ENCODE measurements around the gene PPM1B. TPM values are rescaled to one million over a fixed set of nuclear protein-coding genes. Genes with fewer than 3 reads are reported as not detected.

PPM1B gene
- total RNA-seq, 4 donors from 2014 or later: 14.9 to 53.8 (median 19.1) TPM

DNA sequence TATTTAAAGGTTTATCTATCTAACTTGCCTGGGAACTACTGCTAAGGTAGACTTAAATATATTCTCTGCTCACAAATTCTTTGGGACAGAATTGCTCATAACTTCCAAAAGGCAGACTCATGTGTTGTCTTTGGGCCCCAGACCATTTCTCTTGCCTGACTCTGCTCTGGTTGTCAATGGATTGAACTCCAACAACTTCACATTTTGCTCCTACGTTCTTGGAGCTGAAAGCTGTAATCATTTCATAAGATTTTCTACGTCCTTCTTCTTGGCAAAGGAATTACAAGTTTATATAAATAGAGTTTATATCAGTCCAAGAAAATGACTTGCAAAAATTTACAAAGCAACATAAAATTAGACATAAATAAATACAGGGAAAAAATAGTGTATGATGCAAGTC lies 32.9 kb upstream of the PPM1B start:
- TF ChIP-seq POLR2A (IDR thresholded peaks at IDR 0.05): no peak
- TF ChIP-seq, protein P1, sequence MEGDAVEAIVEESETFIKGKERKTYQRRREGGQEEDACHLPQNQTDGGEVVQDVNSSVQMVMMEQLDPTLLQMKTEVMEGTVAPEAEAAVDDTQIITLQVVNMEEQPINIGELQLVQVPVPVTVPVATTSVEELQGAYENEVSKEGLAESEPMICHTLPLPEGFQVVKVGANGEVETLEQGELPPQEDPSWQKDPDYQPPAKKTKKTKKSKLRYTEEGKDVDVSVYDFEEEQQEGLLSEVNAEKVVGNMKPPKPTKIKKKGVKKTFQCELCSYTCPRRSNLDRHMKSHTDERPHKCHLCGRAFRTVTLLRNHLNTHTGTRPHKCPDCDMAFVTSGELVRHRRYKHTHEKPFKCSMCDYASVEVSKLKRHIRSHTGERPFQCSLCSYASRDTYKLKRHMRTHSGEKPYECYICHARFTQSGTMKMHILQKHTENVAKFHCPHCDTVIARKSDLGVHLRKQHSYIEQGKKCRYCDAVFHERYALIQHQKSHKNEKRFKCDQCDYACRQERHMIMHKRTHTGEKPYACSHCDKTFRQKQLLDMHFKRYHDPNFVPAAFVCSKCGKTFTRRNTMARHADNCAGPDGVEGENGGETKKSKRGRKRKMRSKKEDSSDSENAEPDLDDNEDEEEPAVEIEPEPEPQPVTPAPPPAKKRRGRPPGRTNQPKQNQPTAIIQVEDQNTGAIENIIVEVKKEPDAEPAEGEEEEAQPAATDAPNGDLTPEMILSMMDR (IDR thresholded peaks at IDR 0.05): no peak
- Histone ChIP-seq H3K27me3 (no peaks in the 10 kb centered on the region), H3K36me3 (no peaks in the 10 kb centered on the region), H3K4me1 (peaks cover 0 to 5% (median 0%) of the 10 kb centered on the region in 3 donors), H3K9me3 (no peaks in the 10 kb centered on the region), H3K4me3 (no peak overlapping the region), H3K27ac (peak overlapping the region in 2 of 4 donors; percentile 2 to 15)
- intact Hi-C loops (cut with DNase I): no loop called here
- no peak for DNase-seq
- 46 to 47% methylated on average over 2 of the region's 2 CpGs for WGBS, 2 donors

DNA sequence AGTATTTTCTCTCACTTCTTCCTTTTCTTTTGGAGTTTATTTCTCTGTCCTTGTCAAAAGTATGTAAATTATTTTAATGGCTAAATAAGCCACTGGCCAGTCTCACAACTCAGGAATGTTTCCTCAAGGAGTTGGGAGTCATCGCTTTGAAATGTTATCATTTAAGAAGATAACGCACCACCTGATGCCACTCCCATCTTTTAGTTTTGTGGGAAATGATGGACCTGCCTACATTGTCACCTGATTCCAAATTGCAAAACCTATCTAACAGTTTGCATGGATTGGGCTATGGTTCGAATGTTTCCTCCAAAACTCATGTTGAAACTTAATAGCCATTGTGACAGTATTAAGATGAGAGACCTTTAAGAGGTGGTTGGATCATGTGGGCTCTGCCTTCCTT lies 32.4 kb upstream of the PPM1B start:
- 59 to 61% methylated on average over 3 of the region's 3 CpGs for WGBS, 2 donors
- Histone ChIP-seq H3K36me3 (no peaks in the 10 kb centered on the region), H3K4me3 (no peak overlapping the region), H3K4me1 (peaks cover 0 to 5% (median 0%) of the 10 kb centered on the region in 3 donors), H3K27me3 (no peaks in the 10 kb centered on the region), H3K27ac (peak overlapping the region in 1 of 4 donors; percentile 15), H3K9me3 (no peaks in the 10 kb centered on the region)
- no peak for DNase-seq
- no peak for TF ChIP-seq POLR2A (IDR thresholded peaks at IDR 0.05)
- TF ChIP-seq, protein P1 (IDR thresholded peaks at IDR 0.05): no peak
- intact Hi-C loops (cut with DNase I): no loop called here

DNA sequence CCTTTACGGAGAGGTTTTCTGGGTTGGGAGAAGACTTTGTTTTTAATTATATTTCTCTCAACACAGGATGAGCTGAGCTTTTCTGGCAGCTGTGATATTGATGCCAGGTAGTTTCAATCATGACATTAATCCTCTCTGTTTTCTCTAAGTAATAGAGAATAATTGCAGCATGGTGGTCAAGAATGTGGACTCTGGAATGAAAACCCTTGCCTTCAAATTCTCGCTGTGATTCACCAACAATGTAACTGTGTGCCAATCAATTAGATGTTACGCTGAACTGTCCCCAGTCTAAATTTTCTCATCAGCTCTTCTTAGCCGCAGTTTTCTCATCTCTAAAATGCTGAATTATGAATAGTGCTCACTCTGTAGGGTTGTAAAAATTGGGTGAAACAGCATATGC lies 31.6 kb upstream of the PPM1B start:
- Histone ChIP-seq H3K36me3 (no peaks in the 10 kb centered on the region), H3K27ac (no peak overlapping the region), H3K9me3 (no peaks in the 10 kb centered on the region), H3K4me1 (peaks cover 0 to 5% (median 0%) of the 10 kb centered on the region in 3 donors), H3K27me3 (no peaks in the 10 kb centered on the region), H3K4me3 (no peak overlapping the region)
- no peak for TF ChIP-seq POLR2A (IDR thresholded peaks at IDR 0.05)
- TF ChIP-seq, protein P1 (IDR thresholded peaks at IDR 0.05): no peak
- intact Hi-C loops (cut with DNase I): no loop called here
- no peak for DNase-seq
- 89 to 90% methylated on average over 4 of the region's 4 CpGs for WGBS, 2 donors

DNA sequence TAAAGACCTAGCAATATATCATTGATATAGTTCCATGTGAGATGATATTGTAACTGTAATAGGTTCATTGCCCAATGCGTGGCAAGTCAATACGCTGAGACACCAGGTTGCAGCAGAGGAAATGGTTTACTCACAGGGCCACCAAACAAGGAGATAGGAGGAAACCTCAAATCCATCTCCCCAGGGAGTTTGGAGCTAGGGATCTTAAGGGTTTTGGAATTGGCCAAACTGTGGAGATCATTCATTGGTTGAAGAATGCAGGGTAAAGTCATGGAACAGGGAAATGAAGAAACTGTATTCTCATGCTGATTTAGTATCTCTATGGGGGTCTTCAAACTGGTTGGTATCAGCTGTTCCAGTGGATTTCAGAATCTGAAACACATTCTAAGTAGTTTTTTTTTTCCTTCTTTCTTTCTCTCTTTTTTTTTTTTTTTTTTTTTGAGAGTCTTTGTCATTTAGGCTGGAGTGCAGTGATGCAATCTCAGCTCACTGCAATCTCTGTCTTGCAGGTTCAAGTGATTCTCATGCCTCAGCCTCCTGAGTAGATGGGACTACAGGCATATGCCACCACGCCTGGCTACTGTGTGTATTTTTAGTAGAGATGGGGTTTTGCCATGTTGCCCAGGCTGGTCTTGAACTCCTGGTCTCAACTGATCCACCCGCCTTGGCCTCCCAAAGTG lies 30.7 kb upstream of the PPM1B start:
- no peak for TF ChIP-seq POLR2A (IDR thresholded peaks at IDR 0.05)
- TF ChIP-seq, protein P1 (IDR thresholded peaks at IDR 0.05): no peak
- H3K27me3 ChIP-seq: no peaks in the 10 kb centered on the region
- H3K36me3 ChIP-seq: no peaks in the 10 kb centered on the region
- peaks cover 0 to 5% (median 0%) of the 10 kb centered on the region in 3 donors for H3K4me1 ChIP-seq
- H3K9me3 ChIP-seq: no peaks in the 10 kb centered on the region
- 61 to 72% methylated on average over 4 of the region's 4 CpGs for WGBS, 2 donors
- H3K27ac ChIP-seq: no peak overlapping the region
- DNase-seq: no peak
- H3K4me3 ChIP-seq: no peak overlapping the region
- intact Hi-C loops (cut with DNase I): no loop called here

DNA sequence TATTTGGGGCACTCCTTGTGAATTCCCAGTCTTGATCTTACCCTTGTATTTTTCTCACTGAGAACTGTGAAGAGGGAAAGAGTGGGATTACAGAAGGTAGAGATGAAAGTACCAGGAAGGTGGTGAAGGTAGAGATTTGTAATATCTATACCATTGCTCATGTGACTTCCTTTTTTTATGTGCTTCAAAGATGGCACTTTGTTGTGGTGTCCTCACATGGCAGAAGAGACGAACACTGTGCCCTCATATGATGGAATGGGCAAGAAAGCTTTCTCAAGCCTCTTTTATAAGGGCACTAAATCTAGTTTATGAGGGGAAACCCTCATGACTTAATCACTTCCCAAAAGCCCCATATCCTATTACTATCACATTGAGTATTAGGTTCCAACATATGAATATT lies 28.9 kb upstream of the PPM1B start:
- TF ChIP-seq, protein P1 (IDR thresholded peaks at IDR 0.05): no peak
- TF ChIP-seq POLR2A (IDR thresholded peaks at IDR 0.05): no peak
- WGBS, 2 donors: 57 to 62% methylated on average over 1 of the region's 1 CpG

More for the DNA sequence above, 28.9 kb upstream of the PPM1B start:
- Histone ChIP-seq H3K4me3 (no peak overlapping the region), H3K27ac (no peak overlapping the region), H3K36me3 (no peaks in the 10 kb centered on the region), H3K9me3 (no peaks in the 10 kb centered on the region), H3K27me3 (no peaks in the 10 kb centered on the region), H3K4me1 (peaks cover 0 to 5% (median 0%) of the 10 kb centered on the region in 3 donors)
- DNase-seq: no peak
- intact Hi-C loops (cut with DNase I): no loop called here

Measured in esophagus squamous epithelium (tissue), 5 donors.